Liver (tissue), 9 donors: ENCODE data around the gene P2RY12. TPM values are rescaled to one million over a fixed set of nuclear protein-coding genes. Genes with fewer than 3 reads are reported as not detected.

Experiments used
- DNase-seq: peaks from one replicate; pipeline ENCODE4 v3.0.0-alpha.2; 2017; ENCODE audit warnings: low spot score
- H3K27ac ChIP-seq, 2 donors: one replicate each; pipeline ENCODE4 v1.7.0; 2013; ENCODE audit warnings: inconsistent platforms in 2 of 2, low read length in 2 of 2, control low read depth in 1 of 2, low read depth in 1 of 2, mild to moderate bottlenecking in 1 of 2
- H3K27me3 ChIP-seq, 4 donors: one replicate each; pipeline versions ENCODE4 v1.6.1 to v1.7.0; 2013; ENCODE audit warnings: low read length in 3 of 4, inconsistent platforms in 1 of 4, mild to moderate bottlenecking in 1 of 4, moderate library complexity in 1 of 4; ENCODE audit not compliant: control insufficient read depth in 4 of 4, insufficient read depth in 4 of 4
- H3K36me3 ChIP-seq, 4 donors: one replicate each; pipeline versions ENCODE4 v1.6.1 to v1.7.0; 2013; ENCODE audit warnings: low read length in 3 of 4, mild to moderate bottlenecking in 3 of 4, low read depth in 1 of 4, moderate library complexity in 1 of 4; ENCODE audit not compliant: control insufficient read depth in 4 of 4, insufficient read depth in 3 of 4
- H3K4me1 ChIP-seq, 4 donors: one replicate each; pipeline versions ENCODE4 v1.6.1 to v1.7.0; 2013; ENCODE audit warnings: low read length in 3 of 4, mild to moderate bottlenecking in 3 of 4, moderate library complexity in 1 of 4; ENCODE audit not compliant: control insufficient read depth in 4 of 4, insufficient read depth in 4 of 4
- H3K4me3 ChIP-seq, 3 donors: one replicate each; pipeline versions ENCODE4 v1.6.1 to v1.7.0; 2013; ENCODE audit warnings: low read length in 3 of 3, control low read depth in 1 of 3, low read depth in 1 of 3, mild to moderate bottlenecking in 1 of 3
- H3K9ac ChIP-seq, 2 donors: one replicate each; pipeline ENCODE4 v1.7.0; 2013; ENCODE audit warnings: low read length in 2 of 2, mild to moderate bottlenecking in 2 of 2, moderate library complexity in 2 of 2, control low read depth in 1 of 2, low read depth in 1 of 2
- H3K9me3 ChIP-seq, 4 donors: one replicate each; pipeline versions ENCODE4 v1.6.1 to v1.7.0; 2013; ENCODE audit warnings: low read length in 3 of 4; ENCODE audit not compliant: control insufficient read depth in 4 of 4
- EGR1 ChIP-seq, 2 donors: IDR thresholded peaks; 2 replicates each; pipeline ENCODE4 v1.6.1; 2016 to 2018; ENCODE audit warnings: antibody characterized with exemption in 2 of 2, low read depth in 2 of 2
- FOXA1 ChIP-seq: IDR thresholded peaks from 2 replicates; pipeline ENCODE4 v1.6.1; 2016; ENCODE audit warnings: antibody characterized with exemption
- FOXA2 ChIP-seq: IDR thresholded peaks from 2 replicates; pipeline ENCODE4 v1.6.1; 2016; ENCODE audit warnings: antibody characterized with exemption
- GABPA ChIP-seq, 2 donors: IDR thresholded peaks in 1 of 2; conservative IDR thresholded peaks in 1 of 2; 2 replicates each; pipeline ENCODE4 v1.6.1; 2016; ENCODE audit warnings: antibody characterized with exemption in 2 of 2, mild to moderate bottlenecking in 1 of 2, moderate library complexity in 1 of 2
- HNF4G ChIP-seq: IDR thresholded peaks from 2 replicates; pipeline ENCODE4 v1.6.1; 2016; ENCODE audit warnings: antibody characterized with exemption
- JUND ChIP-seq, 2 donors: IDR thresholded peaks; 2 replicates each; pipeline ENCODE4 v1.6.1; 2016; ENCODE audit warnings: antibody characterized with exemption in 2 of 2
- NR2F2 ChIP-seq: IDR thresholded peaks from 2 replicates; pipeline ENCODE4 v1.6.1; 2016; ENCODE audit warnings: antibody characterized with exemption
- RAD21 ChIP-seq, 2 donors: IDR thresholded peaks; 2 replicates each; pipeline ENCODE4 v1.6.1; 2016; ENCODE audit warnings: antibody characterized with exemption in 2 of 2, mild to moderate bottlenecking in 2 of 2
- RXRA ChIP-seq, 2 donors: IDR thresholded peaks; 2 replicates each; pipeline ENCODE4 v1.6.1; 2017 to 2018; ENCODE audit warnings: antibody characterized with exemption in 2 of 2, mild to moderate bottlenecking in 1 of 2
- SP1 ChIP-seq: IDR thresholded peaks from 2 replicates; pipeline ENCODE4 v1.6.1; 2018; ENCODE audit warnings: antibody characterized with exemption, mild to moderate bottlenecking
- TAF1 ChIP-seq: conservative IDR thresholded peaks from 2 replicates; pipeline ENCODE4 v1.6.1; 2016; ENCODE audit warnings: antibody characterized with exemption, mild to moderate bottlenecking
- YY1 ChIP-seq: IDR thresholded peaks from 2 replicates; pipeline ENCODE4 v1.6.1; 2016; ENCODE audit warnings: antibody characterized with exemption, mild to moderate bottlenecking
- WGBS: extraction: QIAGEN DNeasy Blood & Tissue Kit; methylation state at CpG from one replicate; pipeline ENCODE4 v1.1.7; 2013; 5-methylcytosine and 5-hydroxymethylcytosine counted together
- polyA plus RNA-seq, 2 donors: library from polyadenylated mRNA; stranded (reverse) in 1 of 2; unstranded in 1 of 2; fragments of 200-250 nt in 1 of 2; fragments of >200 nt in 1 of 2; fragmentation: Nextera tagmentation in 1 of 2; extraction: Ambion mirVana in 1 of 2; gene quantifications; one replicate each; pipeline versions ENCODE4 v1.2.1 to v1.2.3, GENCODE V29; 2013 to 2015
- total RNA-seq, 2 donors: library from RNA; depleted of rRNA; stranded (reverse); fragments of >200 nt; gene quantifications; one replicate each; pipeline ENCODE4 v1.2.3, GENCODE V29; 2014
- TF ChIP-seq, protein P1 (sequence below): IDR thresholded peaks from 2 replicates; pipeline ENCODE4 v1.6.1; 2016; ENCODE audit warnings: antibody characterized with exemption, mild to moderate bottlenecking
- TF ChIP-seq, protein P2 (sequence below): fragments of 150-350 bp; IDR thresholded peaks from 2 replicates; pipeline ENCODE4 v1.5.1; 2017; ENCODE audit warnings: improper control_type of control experiment, low read depth, low read length; ENCODE audit not compliant: missing input control
- TF ChIP-seq, protein P3 (sequence below): IDR thresholded peaks from 2 replicates; pipeline ENCODE4 v1.6.1; 2016; ENCODE audit warnings: antibody characterized with exemption
- TF ChIP-seq, protein P4 (sequence below): IDR thresholded peaks from 2 replicates; pipeline ENCODE4 v1.6.1; 2016; ENCODE audit warnings: antibody characterized with exemption
- TF ChIP-seq, protein P5 (sequence below): IDR thresholded peaks from 2 replicates; pipeline ENCODE4 v1.6.1; 2016; ENCODE audit warnings: antibody characterized with exemption
- donor health status: healthy.
- donor health status: healthy.
- donor health status: healthy.
- donor health status: healthy.
- donor health status: healthy.

The P2RY12 gene
- total and polyA plus RNA-seq, 4 donors, result 0.43 to 2.8 (median 1.6) TPM

DNA sequence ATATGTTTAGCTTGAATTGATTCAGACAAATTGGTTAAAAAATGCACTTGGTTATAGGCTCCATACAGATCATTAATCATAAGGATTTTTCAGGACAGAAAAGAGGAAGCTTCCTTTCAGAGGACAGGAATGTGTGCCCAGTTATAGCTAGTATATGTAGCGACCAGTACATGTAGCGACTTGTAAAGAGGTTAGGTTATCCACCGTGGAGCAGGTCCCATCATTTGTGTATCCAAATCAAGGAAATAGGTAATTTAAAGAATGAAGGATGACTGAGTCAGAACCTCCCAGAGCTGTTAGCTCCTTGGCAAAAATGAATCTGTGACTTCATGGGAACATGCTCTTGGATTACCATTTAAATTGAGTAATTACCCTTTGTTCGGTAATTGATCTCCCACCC lies 15.8 kb upstream of the P2RY12 start:
- 93% methylated on average over 4 of the region's 4 CpGs for WGBS
- Histone ChIP-seq H3K27ac (no peak overlapping the region), H3K9ac (no peak overlapping the region), H3K27me3 (no peaks in the 10 kb centered on the region), H3K4me3 (no peak overlapping the region), H3K4me1 (no peaks in the 10 kb centered on the region), H3K9me3 (no peaks in the 10 kb centered on the region), H3K36me3 (no peaks in the 10 kb centered on the region)
- no peak for TF ChIP-seq RXRA (IDR thresholded peaks at IDR 0.05)
- TF ChIP-seq FOXA2, result no peak
- TF ChIP-seq SP1, result no peak
- TF ChIP-seq, protein P1, sequence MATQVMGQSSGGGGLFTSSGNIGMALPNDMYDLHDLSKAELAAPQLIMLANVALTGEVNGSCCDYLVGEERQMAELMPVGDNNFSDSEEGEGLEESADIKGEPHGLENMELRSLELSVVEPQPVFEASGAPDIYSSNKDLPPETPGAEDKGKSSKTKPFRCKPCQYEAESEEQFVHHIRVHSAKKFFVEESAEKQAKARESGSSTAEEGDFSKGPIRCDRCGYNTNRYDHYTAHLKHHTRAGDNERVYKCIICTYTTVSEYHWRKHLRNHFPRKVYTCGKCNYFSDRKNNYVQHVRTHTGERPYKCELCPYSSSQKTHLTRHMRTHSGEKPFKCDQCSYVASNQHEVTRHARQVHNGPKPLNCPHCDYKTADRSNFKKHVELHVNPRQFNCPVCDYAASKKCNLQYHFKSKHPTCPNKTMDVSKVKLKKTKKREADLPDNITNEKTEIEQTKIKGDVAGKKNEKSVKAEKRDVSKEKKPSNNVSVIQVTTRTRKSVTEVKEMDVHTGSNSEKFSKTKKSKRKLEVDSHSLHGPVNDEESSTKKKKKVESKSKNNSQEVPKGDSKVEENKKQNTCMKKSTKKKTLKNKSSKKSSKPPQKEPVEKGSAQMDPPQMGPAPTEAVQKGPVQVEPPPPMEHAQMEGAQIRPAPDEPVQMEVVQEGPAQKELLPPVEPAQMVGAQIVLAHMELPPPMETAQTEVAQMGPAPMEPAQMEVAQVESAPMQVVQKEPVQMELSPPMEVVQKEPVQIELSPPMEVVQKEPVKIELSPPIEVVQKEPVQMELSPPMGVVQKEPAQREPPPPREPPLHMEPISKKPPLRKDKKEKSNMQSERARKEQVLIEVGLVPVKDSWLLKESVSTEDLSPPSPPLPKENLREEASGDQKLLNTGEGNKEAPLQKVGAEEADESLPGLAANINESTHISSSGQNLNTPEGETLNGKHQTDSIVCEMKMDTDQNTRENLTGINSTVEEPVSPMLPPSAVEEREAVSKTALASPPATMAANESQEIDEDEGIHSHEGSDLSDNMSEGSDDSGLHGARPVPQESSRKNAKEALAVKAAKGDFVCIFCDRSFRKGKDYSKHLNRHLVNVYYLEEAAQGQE, result no peak
- TF ChIP-seq NR2F2, result no peak
- TF ChIP-seq EGR1 (IDR thresholded peaks at IDR 0.05; ENCODE audit: low read depth in 2 of 2), result no peak
- no peak for TF ChIP-seq RAD21 (IDR thresholded peaks at IDR 0.05)
- no peak for TF ChIP-seq GABPA (IDR thresholded peaks at IDR 0.05 in 1 of 2, conservative IDR thresholded peaks at IDR 0.05 in 1 of 2)
- TF ChIP-seq, protein P2, sequence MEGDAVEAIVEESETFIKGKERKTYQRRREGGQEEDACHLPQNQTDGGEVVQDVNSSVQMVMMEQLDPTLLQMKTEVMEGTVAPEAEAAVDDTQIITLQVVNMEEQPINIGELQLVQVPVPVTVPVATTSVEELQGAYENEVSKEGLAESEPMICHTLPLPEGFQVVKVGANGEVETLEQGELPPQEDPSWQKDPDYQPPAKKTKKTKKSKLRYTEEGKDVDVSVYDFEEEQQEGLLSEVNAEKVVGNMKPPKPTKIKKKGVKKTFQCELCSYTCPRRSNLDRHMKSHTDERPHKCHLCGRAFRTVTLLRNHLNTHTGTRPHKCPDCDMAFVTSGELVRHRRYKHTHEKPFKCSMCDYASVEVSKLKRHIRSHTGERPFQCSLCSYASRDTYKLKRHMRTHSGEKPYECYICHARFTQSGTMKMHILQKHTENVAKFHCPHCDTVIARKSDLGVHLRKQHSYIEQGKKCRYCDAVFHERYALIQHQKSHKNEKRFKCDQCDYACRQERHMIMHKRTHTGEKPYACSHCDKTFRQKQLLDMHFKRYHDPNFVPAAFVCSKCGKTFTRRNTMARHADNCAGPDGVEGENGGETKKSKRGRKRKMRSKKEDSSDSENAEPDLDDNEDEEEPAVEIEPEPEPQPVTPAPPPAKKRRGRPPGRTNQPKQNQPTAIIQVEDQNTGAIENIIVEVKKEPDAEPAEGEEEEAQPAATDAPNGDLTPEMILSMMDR, result no peak
- TF ChIP-seq JUND (IDR thresholded peaks at IDR 0.05), result no peak
- DNase-seq, result no peak

DNA sequence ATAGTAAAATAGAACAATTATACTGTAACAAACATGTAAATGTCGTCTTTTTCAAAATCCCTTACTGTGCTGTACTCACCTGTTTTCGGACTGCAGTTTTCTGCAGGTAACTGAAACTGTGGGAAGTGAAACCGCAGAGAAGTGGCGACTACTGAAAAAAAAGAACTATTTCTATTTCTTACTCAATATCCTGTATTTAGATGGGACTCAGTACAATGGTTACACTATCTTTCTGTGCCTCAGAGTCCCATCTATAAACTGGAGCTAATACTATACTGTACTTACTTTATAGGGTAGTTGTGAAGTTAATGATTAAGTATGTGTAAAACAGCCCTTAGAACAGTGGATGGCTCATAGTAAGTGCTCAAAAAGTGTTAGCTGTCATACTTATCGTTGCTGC lies 14.3 kb upstream of the P2RY12 start:
- H3K36me3 ChIP-seq, result no peaks in the 10 kb centered on the region
- no peaks in the 10 kb centered on the region for H3K9me3 ChIP-seq
- H3K9ac ChIP-seq, result no peak overlapping the region
- H3K27ac ChIP-seq, result no peak overlapping the region
- DNase-seq, result no peak
- no peaks in the 10 kb centered on the region for H3K27me3 ChIP-seq
- 84% methylated on average over 5 of the region's 5 CpGs for WGBS
- H3K4me3 ChIP-seq, result no peak overlapping the region
- H3K4me1 ChIP-seq, result no peaks in the 10 kb centered on the region
- TF ChIP-seq YY1 (no peak), EGR1 (IDR thresholded peaks at IDR 0.05; ENCODE audit: low read depth in 2 of 2) (no peak), HNF4G (no peak), JUND (IDR thresholded peaks at IDR 0.05) (no peak), SP1 (no peak), FOXA2 (no peak), FOXA1 (no peak), NR2F2 (no peak), TAF1 (no peak), RXRA (IDR thresholded peaks at IDR 0.05) (no peak)
- TF ChIP-seq, protein P3, sequence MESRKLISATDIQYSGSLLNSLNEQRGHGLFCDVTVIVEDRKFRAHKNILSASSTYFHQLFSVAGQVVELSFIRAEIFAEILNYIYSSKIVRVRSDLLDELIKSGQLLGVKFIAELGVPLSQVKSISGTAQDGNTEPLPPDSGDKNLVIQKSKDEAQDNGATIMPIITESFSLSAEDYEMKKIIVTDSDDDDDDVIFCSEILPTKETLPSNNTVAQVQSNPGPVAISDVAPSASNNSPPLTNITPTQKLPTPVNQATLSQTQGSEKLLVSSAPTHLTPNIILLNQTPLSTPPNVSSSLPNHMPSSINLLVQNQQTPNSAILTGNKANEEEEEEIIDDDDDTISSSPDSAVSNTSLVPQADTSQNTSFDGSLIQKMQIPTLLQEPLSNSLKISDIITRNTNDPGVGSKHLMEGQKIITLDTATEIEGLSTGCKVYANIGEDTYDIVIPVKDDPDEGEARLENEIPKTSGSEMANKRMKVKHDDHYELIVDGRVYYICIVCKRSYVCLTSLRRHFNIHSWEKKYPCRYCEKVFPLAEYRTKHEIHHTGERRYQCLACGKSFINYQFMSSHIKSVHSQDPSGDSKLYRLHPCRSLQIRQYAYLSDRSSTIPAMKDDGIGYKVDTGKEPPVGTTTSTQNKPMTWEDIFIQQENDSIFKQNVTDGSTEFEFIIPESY, result no peak
- TF ChIP-seq, protein P1, result no peak
- TF ChIP-seq, protein P4, sequence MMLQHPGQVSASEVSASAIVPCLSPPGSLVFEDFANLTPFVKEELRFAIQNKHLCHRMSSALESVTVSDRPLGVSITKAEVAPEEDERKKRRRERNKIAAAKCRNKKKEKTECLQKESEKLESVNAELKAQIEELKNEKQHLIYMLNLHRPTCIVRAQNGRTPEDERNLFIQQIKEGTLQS, result no peak
- TF ChIP-seq, protein P5, sequence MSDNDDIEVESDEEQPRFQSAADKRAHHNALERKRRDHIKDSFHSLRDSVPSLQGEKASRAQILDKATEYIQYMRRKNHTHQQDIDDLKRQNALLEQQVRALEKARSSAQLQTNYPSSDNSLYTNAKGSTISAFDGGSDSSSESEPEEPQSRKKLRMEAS, result no peak
- TF ChIP-seq, protein P2, result no peak
